Panc1 (cell line): Measurements from ENCODE around the gene C5. TPM values are rescaled to one million over a fixed set of nuclear protein-coding genes. Genes with fewer than 3 reads are reported as not detected.
"Not testable (repeated sequence)": the region's sequence is repeated elsewhere in the genome, so short reads cannot be mapped to it uniquely, and the experiment has no call there.

Experiments used
- ATAC-seq: fragments of 200-7000 bp; cut with Tn5 transposase; 2 replicates; pipeline ENCODE4 v1.9.1; 2020; ENCODE audit warnings: mild to moderate bottlenecking, moderate library complexity
- BruUV-seq: library from RNA; stranded (reverse); fragments of 400-500 nt; replicated peaks from 2 replicates; lab custom pipeline; 2021; lab: Mats Ljungman, UMichigan
- CTCF ChIA-PET: fragments of 300-600 bp; sonication (Branson Sonifier 250); formaldehyde crosslinking; loops from one replicate; lab custom pipeline; 2022; ENCODE audit warnings: antibody characterized with exemption; lab: Charles Lee
- POLR2A ChIA-PET: fragments of 300-600 bp; sonication (Branson Sonifier 250); formaldehyde crosslinking; loops from one replicate; lab custom pipeline; 2022; ENCODE audit warnings: antibody characterized with exemption; lab: Charles Lee
- DNase-seq: peaks from one replicate; pipeline ENCODE4 v3.0.0-alpha.2; 2010; ENCODE audit warnings: low read depth, low spot score
- H3K27ac ChIP-seq: 2 replicates; pipeline ENCODE4 v1.5.1; 2011; ENCODE audit warnings: mild to moderate bottlenecking, low read length, inconsistent platforms
- H3K27me3 ChIP-seq: fragments of 200-500 bp; sonication (Bioruptor generic); 2 replicates; pipeline ENCODE4 v1.6.0; 2014; ENCODE audit warnings: low read length, inconsistent platforms; ENCODE audit not compliant: control insufficient read depth, insufficient read depth
- H3K36me3 ChIP-seq: fragments of 200-500 bp; sonication (Bioruptor generic); 2 replicates; pipeline ENCODE4 v1.5.1; 2014; ENCODE audit warnings: inconsistent platforms, mild to moderate bottlenecking, low read length, moderate library complexity; ENCODE audit not compliant: control insufficient read depth, insufficient read depth
- H3K4me1 ChIP-seq: 2 replicates; pipeline ENCODE4 v1.5.1; 2011; ENCODE audit warnings: inconsistent platforms, mild to moderate bottlenecking, low read length, moderate library complexity; ENCODE audit not compliant: control insufficient read depth, insufficient read depth
- H3K4me3 ChIP-seq, 2 experiments: 2 replicates each; pipeline ENCODE4 v1.5.1; 2011 to 2012; ENCODE audit warnings: low read depth in 2 of 2, low read length in 2 of 2, mild to moderate bottlenecking in 2 of 2, inconsistent platforms in 1 of 2, moderate library complexity in 1 of 2
- H3K9me3 ChIP-seq: fragments of 200-500 bp; sonication (Bioruptor generic); 2 replicates; pipeline ENCODE4 v1.5.1; 2014; ENCODE audit warnings: low read depth, mild to moderate bottlenecking, inconsistent platforms, low read length, moderate library complexity; ENCODE audit not compliant: control insufficient read depth, insufficient read depth
- POLR2AphosphoS5 ChIP-seq: IDR thresholded peaks from 2 replicates; pipeline ENCODE4 v1.6.1; 2012; ENCODE audit warnings: mild to moderate bottlenecking, low read depth, low read length, moderate library complexity
- SIN3A ChIP-seq: IDR thresholded peaks from 2 replicates; pipeline ENCODE4 v1.6.1; 2012; ENCODE audit warnings: low read depth, mild to moderate bottlenecking, low read length, moderate library complexity, borderline replicate concordance; ENCODE audit not compliant: insufficient read depth
- TCF7L2 ChIP-seq: IDR thresholded peaks from 2 replicates; pipeline ENCODE4 v1.6.1; 2011; ENCODE audit warnings: mild to moderate bottlenecking, low read depth, low read length, inconsistent platforms
- in situ Hi-C: cut with HindIII; loops from 2 replicates; pipeline ENCODE4 v1.10.0; 2016; ENCODE audit warnings: low sequenced_read_pairs, low pct_unique_long_range_greater_than_20kb
- intact Hi-C: fragments of 100-400 bp; cut with micrococcal nuclease; formaldehyde crosslinking; loops from one replicate; pipeline ENCODE4 v1.10.0; 2022; ENCODE audit not compliant: unreplicated experiment
- total RNA-seq: library from RNA; stranded (reverse); gene quantifications from one replicate; pipeline ENCODE4 v1.2.1, GENCODE V29; 2021; ENCODE audit not compliant: unreplicated experiment
- TF ChIP-seq, protein P1 (sequence below): fragments of 450-650 bp; IDR thresholded peaks from 2 replicates; pipeline ENCODE4 v1.5.1; 2017; ENCODE audit warnings: mild to moderate bottlenecking
- TF ChIP-seq, protein P2 (sequence below), 2 experiments: IDR thresholded peaks; 2 replicates each; pipeline ENCODE4 v1.6.1; 2011 to 2012; ENCODE audit warnings: low read depth in 2 of 2, control low read depth in 1 of 2, low read length in 1 of 2, mild to moderate bottlenecking in 1 of 2, moderate library complexity in 1 of 2; ENCODE audit not compliant: insufficient read depth in 1 of 2

Gene C5
- total RNA-seq, 1 experiment from 2014 or later: 1.6 TPM

DNA sequence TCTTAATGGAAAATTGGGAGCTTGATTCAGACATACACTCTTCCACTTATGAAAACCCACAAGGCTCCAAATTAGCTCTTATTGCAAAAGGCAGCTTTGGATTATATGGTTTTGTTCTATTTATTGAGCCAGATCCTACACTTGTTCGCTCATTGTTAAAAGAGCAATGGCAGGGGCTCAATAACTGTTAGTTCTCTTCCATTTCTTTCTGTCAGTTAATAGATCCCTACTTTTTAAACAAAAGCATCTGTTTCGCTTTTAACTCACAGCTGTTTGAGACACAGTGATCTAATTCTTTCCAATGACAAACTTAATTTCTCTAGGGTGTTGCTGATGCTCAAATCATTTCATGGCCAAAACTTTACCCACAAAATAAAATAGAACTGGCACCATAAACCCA lies 11.7 kb downstream of the C5 start:
- ChIA-PET POLR2A (no interaction called here), CTCF (no interaction called here)
- ATAC-seq (no peak), DNase-seq (no peak)
- intact Hi-C loops (no loop called here), in situ Hi-C loops (no loop called here)
- no TSS peak for BruUV-seq
- Histone ChIP-seq H3K4me1 (no peaks in the 10 kb centered on the region), H3K9me3 (no peaks in the 10 kb centered on the region), H3K36me3 (no peaks in the 10 kb centered on the region), H3K4me3 (no peak overlapping the region), H3K27ac (no peak overlapping the region), H3K27me3 (no peaks in the 10 kb centered on the region)
- no peak for TF ChIP-seq SIN3A
- TF ChIP-seq, protein P1, sequence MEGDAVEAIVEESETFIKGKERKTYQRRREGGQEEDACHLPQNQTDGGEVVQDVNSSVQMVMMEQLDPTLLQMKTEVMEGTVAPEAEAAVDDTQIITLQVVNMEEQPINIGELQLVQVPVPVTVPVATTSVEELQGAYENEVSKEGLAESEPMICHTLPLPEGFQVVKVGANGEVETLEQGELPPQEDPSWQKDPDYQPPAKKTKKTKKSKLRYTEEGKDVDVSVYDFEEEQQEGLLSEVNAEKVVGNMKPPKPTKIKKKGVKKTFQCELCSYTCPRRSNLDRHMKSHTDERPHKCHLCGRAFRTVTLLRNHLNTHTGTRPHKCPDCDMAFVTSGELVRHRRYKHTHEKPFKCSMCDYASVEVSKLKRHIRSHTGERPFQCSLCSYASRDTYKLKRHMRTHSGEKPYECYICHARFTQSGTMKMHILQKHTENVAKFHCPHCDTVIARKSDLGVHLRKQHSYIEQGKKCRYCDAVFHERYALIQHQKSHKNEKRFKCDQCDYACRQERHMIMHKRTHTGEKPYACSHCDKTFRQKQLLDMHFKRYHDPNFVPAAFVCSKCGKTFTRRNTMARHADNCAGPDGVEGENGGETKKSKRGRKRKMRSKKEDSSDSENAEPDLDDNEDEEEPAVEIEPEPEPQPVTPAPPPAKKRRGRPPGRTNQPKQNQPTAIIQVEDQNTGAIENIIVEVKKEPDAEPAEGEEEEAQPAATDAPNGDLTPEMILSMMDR: no peak
- TF ChIP-seq, protein P2, sequence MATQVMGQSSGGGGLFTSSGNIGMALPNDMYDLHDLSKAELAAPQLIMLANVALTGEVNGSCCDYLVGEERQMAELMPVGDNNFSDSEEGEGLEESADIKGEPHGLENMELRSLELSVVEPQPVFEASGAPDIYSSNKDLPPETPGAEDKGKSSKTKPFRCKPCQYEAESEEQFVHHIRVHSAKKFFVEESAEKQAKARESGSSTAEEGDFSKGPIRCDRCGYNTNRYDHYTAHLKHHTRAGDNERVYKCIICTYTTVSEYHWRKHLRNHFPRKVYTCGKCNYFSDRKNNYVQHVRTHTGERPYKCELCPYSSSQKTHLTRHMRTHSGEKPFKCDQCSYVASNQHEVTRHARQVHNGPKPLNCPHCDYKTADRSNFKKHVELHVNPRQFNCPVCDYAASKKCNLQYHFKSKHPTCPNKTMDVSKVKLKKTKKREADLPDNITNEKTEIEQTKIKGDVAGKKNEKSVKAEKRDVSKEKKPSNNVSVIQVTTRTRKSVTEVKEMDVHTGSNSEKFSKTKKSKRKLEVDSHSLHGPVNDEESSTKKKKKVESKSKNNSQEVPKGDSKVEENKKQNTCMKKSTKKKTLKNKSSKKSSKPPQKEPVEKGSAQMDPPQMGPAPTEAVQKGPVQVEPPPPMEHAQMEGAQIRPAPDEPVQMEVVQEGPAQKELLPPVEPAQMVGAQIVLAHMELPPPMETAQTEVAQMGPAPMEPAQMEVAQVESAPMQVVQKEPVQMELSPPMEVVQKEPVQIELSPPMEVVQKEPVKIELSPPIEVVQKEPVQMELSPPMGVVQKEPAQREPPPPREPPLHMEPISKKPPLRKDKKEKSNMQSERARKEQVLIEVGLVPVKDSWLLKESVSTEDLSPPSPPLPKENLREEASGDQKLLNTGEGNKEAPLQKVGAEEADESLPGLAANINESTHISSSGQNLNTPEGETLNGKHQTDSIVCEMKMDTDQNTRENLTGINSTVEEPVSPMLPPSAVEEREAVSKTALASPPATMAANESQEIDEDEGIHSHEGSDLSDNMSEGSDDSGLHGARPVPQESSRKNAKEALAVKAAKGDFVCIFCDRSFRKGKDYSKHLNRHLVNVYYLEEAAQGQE (IDR thresholded peaks at IDR 0.05; ENCODE audit: insufficient read depth in 1 of 2, low read depth in 2 of 2, low read length in 1 of 2): no peak
- no peak for TF ChIP-seq TCF7L2
- no peak for TF ChIP-seq POLR2AphosphoS5

DNA sequence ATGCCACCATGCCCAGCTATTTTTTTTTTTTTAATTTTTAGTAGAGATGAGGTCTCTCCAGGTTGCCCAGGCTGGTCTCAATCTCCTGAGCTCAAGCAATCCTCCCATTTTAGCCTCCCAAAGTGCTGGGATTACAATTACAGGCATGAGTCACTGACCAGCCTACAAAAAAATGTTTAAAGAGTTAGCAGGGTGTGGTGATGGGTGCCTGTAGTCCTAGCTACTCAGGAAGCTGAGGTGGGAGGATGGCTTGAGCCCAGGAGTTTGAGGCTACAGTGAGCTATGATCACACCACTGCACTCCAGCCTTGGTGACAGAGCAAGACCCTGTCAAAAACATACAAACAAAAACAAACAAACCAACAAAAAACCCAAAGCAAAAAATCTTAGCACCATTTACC lies 14.4 kb downstream of the C5 start:
- ATAC-seq, H3K4me3 ChIP-seq, H3K9me3 ChIP-seq, H3K27ac ChIP-seq, CTCF ChIA-PET, intact Hi-C loops, H3K27me3 ChIP-seq, DNase-seq, POLR2A ChIA-PET, H3K4me1 ChIP-seq, BruUV-seq, in situ Hi-C loops, H3K36me3 ChIP-seq: not testable (repeated sequence)

DNA sequence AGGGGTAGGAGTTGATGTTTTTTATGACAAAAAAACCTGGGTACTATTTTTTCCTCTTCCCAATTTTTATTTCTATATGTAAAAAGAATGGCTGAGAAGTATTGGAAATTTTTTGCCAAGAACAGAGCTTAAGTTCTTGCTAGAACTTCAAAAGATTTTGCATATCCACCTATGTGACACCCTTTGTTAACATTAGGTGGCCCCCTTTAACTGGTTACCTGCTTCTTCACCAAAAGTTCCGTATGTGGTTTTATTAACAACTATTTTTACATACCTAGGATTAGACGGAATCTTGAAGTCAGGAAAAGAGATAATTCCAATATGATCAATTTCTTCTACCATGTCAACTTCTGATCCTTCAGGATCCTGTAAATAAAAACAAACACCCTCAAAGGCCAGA lies 15.5 kb downstream of the C5 start:
- no peak for ATAC-seq
- H3K4me3 ChIP-seq: no peak overlapping the region
- H3K9me3 ChIP-seq: no peaks in the 10 kb centered on the region
- intact Hi-C loops (no loop called here), in situ Hi-C loops (no loop called here)
- no peaks in the 10 kb centered on the region for H3K27me3 ChIP-seq
- TF ChIP-seq SIN3A (no peak), POLR2AphosphoS5 (no peak)
- TF ChIP-seq, protein P1: no peak
- TF ChIP-seq, protein P2 (IDR thresholded peaks at IDR 0.05; ENCODE audit: insufficient read depth in 1 of 2, low read depth in 2 of 2, low read length in 1 of 2): no peak
- POLR2A ChIA-PET: no interaction called here
- BruUV-seq: no TSS peak
- no peak for DNase-seq
- no peaks in the 10 kb centered on the region for H3K4me1 ChIP-seq
- CTCF ChIA-PET: interaction anchor here (0.8 kb wide), 1 partner anchor 26 kb away, joined by 3 read pairs; no protein-coding TSS in a partner anchor
- no peak overlapping the region for H3K27ac ChIP-seq
- H3K36me3 ChIP-seq: no peaks in the 10 kb centered on the region
